ENCODE results near the gene TYW5. TPM values are rescaled to one million over a fixed set of nuclear protein-coding genes. Genes with fewer than 3 reads are reported as not detected.

The TYW5 gene
- total and polyA plus RNA-seq, 8 donors = 2.0 to 4.9 (median 2.5) TPM

DNA sequence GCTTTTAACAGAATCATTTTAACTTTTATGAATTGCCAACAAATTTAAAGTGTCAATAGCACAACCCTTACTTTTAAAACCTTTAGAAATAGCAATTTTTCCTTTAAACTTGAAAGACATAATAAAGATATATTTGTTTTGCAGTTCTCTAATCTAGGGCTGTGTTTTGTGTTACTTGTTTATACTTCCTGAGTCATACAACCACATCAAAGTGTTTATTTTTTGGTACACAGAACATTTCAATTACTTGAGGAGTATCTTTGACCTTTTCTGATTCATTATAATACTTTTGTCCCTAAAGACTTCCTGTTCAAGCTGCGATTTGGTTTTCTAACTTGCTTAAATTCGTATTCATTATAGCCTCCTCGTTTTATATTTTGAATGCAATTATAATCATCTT lies 21.8 kb downstream of the TYW5 start:
- peaks cover 0 to 4% (median 0%) of the 10 kb centered on the region in 3 donors for H3K4me1 ChIP-seq
- no peaks in the 10 kb centered on the region for H3K27me3 ChIP-seq
- no peak for DNase-seq
- 77% methylated on average over 3 of the region's 3 CpGs for WGBS, 2 donors
- ATAC-seq = no peak
- TF ChIP-seq, protein P1, sequence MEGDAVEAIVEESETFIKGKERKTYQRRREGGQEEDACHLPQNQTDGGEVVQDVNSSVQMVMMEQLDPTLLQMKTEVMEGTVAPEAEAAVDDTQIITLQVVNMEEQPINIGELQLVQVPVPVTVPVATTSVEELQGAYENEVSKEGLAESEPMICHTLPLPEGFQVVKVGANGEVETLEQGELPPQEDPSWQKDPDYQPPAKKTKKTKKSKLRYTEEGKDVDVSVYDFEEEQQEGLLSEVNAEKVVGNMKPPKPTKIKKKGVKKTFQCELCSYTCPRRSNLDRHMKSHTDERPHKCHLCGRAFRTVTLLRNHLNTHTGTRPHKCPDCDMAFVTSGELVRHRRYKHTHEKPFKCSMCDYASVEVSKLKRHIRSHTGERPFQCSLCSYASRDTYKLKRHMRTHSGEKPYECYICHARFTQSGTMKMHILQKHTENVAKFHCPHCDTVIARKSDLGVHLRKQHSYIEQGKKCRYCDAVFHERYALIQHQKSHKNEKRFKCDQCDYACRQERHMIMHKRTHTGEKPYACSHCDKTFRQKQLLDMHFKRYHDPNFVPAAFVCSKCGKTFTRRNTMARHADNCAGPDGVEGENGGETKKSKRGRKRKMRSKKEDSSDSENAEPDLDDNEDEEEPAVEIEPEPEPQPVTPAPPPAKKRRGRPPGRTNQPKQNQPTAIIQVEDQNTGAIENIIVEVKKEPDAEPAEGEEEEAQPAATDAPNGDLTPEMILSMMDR (IDR thresholded peaks at IDR 0.05) = no peak
- intact Hi-C loops (cut with DNase I) = no loop called here
- no peak overlapping the region for H3K27ac ChIP-seq
- peak; percentile 13 for FAIRE-seq
- peaks cover 0 to 4% (median 0%) of the 10 kb centered on the region in 4 donors for H3K9me3 ChIP-seq
- H3K36me3 ChIP-seq = peaks cover 0 to 31% (median 0%) of the 10 kb centered on the region in 3 donors
- no peak overlapping the region for H3K4me3 ChIP-seq

DNA sequence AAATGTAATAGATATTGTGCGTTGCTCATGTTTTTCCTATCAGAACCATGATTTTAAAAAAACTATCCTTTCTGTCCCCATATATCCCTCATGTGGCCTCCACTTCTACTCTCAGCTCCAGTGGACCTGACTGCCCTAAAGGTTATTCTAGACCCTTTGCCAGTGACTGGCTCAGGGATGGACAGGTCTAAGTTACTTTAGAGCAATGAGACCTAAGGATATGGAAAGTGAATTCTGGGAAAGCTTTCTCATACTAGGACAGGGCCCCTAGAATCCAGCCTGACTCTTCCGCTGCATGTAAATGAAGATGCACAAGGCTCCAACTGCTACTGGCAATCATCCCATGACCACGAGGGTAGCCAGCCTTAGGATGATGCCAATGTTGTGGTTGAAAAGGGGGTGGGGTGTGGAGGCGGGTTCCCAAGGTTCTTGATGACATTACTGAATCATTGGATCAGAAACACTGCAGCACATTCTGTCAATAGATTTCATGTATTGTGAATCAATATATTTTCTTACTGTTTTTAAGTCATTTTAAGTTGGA lies 22.9 kb downstream of the TYW5 start:
- H3K9me3 ChIP-seq = peaks cover 0 to 4% (median 0%) of the 10 kb centered on the region in 4 donors
- DNase-seq = no peak
- WGBS, 2 donors = 81 to 82% methylated on average over 4 of the region's 4 CpGs
- peaks cover 0 to 27% (median 0%) of the 10 kb centered on the region in 3 donors for H3K36me3 ChIP-seq
- no peaks in the 10 kb centered on the region for H3K27me3 ChIP-seq
- no peak overlapping the region for H3K4me3 ChIP-seq
- no peak for ATAC-seq
- TF ChIP-seq, protein P1 (IDR thresholded peaks at IDR 0.05) = no peak
- no peak for FAIRE-seq
- no peak overlapping the region for H3K27ac ChIP-seq
- H3K4me1 ChIP-seq = peaks cover 0 to 4% (median 0%) of the 10 kb centered on the region in 3 donors
- intact Hi-C loops (cut with DNase I) = no loop called here

DNA sequence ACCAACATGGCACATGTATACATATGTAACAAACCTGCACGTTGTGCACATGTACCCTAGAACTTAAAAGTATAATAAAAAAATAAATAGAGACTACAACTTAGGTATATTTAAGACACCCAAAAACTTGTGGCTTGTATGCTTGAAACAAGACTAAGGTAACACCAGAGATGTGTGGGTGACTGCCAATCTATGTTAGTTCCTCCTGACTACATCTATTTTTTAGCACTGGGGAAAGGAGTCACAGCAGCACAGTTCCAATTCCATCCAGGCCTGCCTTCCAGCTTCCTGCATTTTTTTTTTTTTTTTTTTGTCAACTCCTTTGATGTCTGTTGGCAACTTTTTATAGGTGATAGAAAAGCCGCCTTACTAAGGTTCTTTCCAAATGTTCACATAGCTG lies 26.0 kb downstream of the TYW5 start:
- ATAC-seq = peak in 1 of 4 donors; percentile 14
- no peak for FAIRE-seq
- TF ChIP-seq, protein P1 (IDR thresholded peaks at IDR 0.05) = no peak

DNA sequence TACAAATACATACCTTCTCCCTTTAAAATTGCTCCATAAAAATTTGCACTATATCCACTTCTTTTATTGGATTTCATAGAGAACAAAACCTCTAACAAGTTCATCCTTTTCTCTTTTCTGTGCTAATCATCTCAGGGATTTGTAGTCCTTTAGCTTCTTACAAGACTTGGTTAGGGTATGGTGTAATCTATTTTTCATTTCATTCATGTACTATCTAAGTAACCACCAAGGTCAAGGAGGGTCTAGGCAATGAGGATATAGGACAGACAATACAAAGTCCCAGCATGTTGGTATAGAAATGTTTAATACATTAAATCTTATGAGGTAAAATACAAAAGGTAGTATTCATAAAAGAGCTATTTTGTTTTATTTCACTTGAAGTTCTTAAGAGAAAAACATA lies 26.7 kb downstream of the TYW5 start:
- ATAC-seq = no peak
- Histone ChIP-seq H3K4me3 (no peak overlapping the region), H3K27me3 (no peaks in the 10 kb centered on the region), H3K27ac (no peak overlapping the region), H3K36me3 (peaks cover 0 to 19% (median 0%) of the 10 kb centered on the region in 3 donors), H3K9me3 (no peaks in the 10 kb centered on the region), H3K4me1 (no peaks in the 10 kb centered on the region)
- no peak for DNase-seq
- TF ChIP-seq, protein P1 (IDR thresholded peaks at IDR 0.05) = no peak
- intact Hi-C loops (cut with DNase I) = no loop called here
- no peak for FAIRE-seq

More for the DNA sequence above, 26.0 kb downstream of the TYW5 start:
- 50 to 68% methylated on average over 2 of the region's 2 CpGs for WGBS, 2 donors
- intact Hi-C loops (cut with DNase I) = no loop called here
- no peak overlapping the region for H3K27ac ChIP-seq
- DNase-seq = no peak
- H3K27me3 ChIP-seq = no peaks in the 10 kb centered on the region
- peaks cover 0 to 24% (median 0%) of the 10 kb centered on the region in 3 donors for H3K36me3 ChIP-seq
- no peaks in the 10 kb centered on the region for H3K4me1 ChIP-seq
- no peaks in the 10 kb centered on the region for H3K9me3 ChIP-seq
- no peak overlapping the region for H3K4me3 ChIP-seq

DNA sequence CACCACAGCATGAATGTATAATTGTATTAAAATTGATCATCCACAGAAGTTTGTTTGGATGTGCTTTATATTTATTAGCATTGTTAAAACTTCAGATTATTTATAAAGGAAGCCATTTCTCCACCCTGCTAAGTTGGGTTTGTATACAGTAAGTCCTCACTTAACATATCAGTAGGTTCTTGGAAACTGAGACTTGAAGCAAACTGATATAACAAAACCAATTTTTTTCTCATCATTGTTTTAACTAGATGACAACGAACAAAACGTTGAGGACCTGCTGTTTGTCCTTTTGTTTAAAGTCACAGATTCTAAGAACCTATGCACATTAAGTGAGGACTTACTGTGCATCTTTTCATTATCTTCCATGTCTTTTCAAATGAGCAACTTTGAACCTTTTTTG lies 27.1 kb downstream of the TYW5 start:
- TF ChIP-seq, protein P1 (IDR thresholded peaks at IDR 0.05) = no peak
- no peak for ATAC-seq
- Histone ChIP-seq H3K9me3 (no peaks in the 10 kb centered on the region), H3K27ac (no peak overlapping the region), H3K36me3 (peaks cover 0 to 15% (median 0%) of the 10 kb centered on the region in 3 donors), H3K4me3 (no peak overlapping the region), H3K4me1 (no peaks in the 10 kb centered on the region), H3K27me3 (no peaks in the 10 kb centered on the region)
- no peak for FAIRE-seq
- intact Hi-C loops (cut with DNase I) = no loop called here
- no peak for DNase-seq
- WGBS, 2 donors = 29 to 31% methylated on average over 2 of the region's 2 CpGs
